ENCODE data around the gene IQCF6.
"Not testable (repeated sequence)": the region's sequence is repeated elsewhere in the genome, so short reads cannot be mapped to it uniquely, and the experiment has no call there.

IQCF6 gene

DNA sequence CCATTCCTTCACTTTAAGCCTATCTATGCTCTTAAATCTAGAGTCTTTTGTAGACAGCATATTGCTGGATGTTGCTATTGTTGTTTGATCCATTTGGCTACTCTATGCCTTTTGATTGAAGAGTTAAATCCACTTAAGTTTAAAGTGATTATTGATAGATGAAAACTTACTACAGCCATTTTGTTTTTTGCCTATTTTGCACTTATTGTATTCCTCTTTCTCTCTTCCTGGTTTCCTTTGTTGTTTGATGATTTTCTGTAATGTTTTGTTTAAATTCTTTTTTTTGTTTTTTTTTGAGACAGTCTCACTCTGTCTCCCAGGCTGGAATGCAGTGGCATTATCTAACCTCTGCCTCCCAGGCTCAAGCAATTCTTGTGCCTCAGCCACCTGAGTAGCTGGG lies 19.8 kb downstream of the IQCF6 start:
- in situ Hi-C loops (cut with HindIII; ENCODE audit: low pct_ligation_motif_present, low sequenced_read_pairs): no loop called here
- Histone ChIP-seq H3K27me3 (replicated peaks) (no peaks in the 10 kb centered on the region), H3K4me3 (ENCODE audit: low read depth, low read length) (no peak overlapping the region), H3K36me3 (replicated peaks) (no peaks in the 10 kb centered on the region), H3K27ac (no peak overlapping the region)
- no peak for DNase-seq
- TF ChIP-seq, protein P1, sequence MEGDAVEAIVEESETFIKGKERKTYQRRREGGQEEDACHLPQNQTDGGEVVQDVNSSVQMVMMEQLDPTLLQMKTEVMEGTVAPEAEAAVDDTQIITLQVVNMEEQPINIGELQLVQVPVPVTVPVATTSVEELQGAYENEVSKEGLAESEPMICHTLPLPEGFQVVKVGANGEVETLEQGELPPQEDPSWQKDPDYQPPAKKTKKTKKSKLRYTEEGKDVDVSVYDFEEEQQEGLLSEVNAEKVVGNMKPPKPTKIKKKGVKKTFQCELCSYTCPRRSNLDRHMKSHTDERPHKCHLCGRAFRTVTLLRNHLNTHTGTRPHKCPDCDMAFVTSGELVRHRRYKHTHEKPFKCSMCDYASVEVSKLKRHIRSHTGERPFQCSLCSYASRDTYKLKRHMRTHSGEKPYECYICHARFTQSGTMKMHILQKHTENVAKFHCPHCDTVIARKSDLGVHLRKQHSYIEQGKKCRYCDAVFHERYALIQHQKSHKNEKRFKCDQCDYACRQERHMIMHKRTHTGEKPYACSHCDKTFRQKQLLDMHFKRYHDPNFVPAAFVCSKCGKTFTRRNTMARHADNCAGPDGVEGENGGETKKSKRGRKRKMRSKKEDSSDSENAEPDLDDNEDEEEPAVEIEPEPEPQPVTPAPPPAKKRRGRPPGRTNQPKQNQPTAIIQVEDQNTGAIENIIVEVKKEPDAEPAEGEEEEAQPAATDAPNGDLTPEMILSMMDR (IDR thresholded peaks at IDR 0.05; ENCODE audit: low read depth, low read length, missing control alignments): no peak

DNA sequence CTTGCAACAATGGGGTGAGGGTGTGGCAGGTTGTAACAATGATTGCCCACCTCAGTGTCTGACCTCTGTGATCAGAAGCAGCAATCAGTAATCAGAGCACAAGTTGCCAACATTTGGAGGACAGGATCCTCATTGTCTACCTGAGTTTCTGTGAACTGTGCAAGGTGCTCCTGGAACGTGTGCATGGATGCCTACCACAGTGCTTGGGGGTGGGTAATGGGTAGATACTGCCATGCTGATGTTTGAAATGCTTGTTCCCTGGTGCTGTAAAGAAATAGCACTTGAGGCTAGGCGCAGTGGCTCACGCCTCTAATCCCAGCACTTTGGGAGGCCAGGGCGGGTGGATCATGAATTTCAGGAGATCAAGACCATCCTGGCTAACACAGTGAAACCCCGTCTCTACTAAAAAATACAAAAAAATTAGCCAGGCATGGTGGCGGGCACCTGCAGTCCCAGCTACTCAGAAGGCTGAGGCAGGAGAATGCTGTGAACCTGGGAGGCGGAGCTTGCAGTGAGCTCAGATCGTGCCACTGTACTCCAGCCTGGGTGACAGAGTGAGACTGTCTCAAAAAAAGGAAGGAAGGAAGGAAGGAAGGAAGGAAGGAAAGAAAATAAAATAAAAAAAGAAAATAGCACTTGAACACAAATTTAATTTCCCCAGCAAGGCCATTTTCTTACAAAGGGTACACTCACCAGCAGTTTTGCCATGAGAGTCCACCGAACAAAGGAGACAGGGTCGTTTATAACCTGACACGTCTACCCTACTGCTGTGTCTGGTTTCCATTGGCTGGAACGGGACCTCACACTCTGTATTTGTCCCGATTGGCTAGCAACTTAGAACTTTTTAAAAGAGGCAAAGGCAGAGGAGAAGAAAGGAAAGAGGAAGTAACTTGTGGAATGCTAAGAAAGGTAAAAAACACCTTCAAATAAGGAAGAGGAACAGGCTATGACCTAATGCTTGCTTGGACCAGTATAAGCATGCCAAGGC lies 25.0 kb downstream of the IQCF6 start:
- H3K4me3 ChIP-seq (ENCODE audit: low read depth, low read length); H3K27me3 ChIP-seq (replicated peaks); DNase-seq; H3K36me3 ChIP-seq (replicated peaks); in situ Hi-C loops (cut with HindIII; ENCODE audit: low pct_ligation_motif_present, low sequenced_read_pairs); H3K27ac ChIP-seq: not testable (repeated sequence)

DNA sequence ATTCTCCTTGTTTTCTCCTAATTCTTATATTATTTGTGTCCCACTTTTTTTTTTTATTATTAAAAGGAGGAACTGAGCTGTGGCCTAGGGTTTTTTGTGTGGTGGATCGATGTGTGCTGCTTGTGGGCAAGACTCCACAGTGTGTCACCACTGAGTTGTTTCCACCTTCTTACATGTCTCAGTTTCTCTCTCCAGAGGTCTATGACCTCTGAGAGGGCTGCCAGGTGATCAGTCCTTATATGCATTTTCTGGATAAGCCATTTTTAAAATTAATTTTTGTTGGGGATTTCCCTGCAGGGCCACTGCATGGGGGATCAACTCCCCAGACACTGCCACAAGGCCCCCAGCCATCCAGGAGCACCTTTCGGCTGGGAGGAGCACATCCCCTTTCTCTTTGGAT lies 27.8 kb downstream of the IQCF6 start:
- Histone ChIP-seq H3K36me3 (replicated peaks) (no peaks in the 10 kb centered on the region), H3K27ac (no peak overlapping the region), H3K27me3 (replicated peaks) (no peaks in the 10 kb centered on the region), H3K4me3 (ENCODE audit: low read depth, low read length) (no peak overlapping the region)
- TF ChIP-seq, protein P1 (IDR thresholded peaks at IDR 0.05; ENCODE audit: low read depth, low read length, missing control alignments): no peak
- no peak for DNase-seq
- in situ Hi-C loops (cut with HindIII; ENCODE audit: low pct_ligation_motif_present, low sequenced_read_pairs): no loop called here

DNA sequence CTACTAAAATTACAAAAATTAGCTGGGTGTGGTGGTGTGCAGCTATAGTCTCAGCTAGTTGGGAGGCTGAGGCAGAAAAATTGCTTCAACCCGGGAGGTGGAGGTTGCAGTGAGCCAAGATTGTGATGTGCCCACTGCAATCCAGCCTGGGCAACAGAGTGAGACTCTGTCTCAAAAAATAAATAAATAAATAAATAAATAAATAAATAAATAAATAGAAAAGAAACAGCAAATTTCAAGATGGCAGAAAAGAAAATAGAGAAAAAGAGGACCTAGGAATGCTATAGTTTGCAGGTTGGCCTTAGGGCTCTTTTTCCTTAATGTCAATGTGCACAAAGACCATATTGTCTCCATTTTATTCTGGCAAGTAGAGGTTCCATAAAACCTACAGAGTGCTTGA lies 28.2 kb downstream of the IQCF6 start:
- no peak for DNase-seq
- H3K27ac ChIP-seq: no peak overlapping the region
- no peaks in the 10 kb centered on the region for H3K27me3 ChIP-seq (replicated peaks)
- no peak overlapping the region for H3K4me3 ChIP-seq (ENCODE audit: low read depth, low read length)
- H3K36me3 ChIP-seq (replicated peaks): no peaks in the 10 kb centered on the region
- in situ Hi-C loops (cut with HindIII; ENCODE audit: low pct_ligation_motif_present, low sequenced_read_pairs): no loop called here
- TF ChIP-seq, protein P1 (IDR thresholded peaks at IDR 0.05; ENCODE audit: low read depth, low read length, missing control alignments): no peak

DNA sequence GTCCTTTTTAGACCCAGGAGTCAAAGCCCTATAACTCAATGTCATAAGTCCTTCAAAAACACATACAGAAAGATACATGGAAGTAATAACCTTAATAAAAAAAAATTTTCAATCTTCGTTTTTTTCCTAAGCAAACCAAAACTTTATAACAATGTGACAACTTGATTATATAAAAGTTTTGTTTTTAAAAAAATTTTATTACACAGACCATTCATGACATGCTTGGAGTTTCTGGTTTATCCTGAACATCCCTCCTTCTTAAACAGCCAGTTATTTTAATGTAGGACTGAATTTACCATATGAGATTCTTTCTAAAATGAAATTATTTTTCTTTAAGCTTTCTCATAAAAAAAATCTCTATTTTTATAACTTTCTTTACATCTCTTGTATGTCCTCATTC lies 30.7 kb downstream of the IQCF6 start:
- Histone ChIP-seq H3K4me3 (ENCODE audit: low read depth, low read length) (no peak overlapping the region), H3K27ac (no peak overlapping the region)

DNA sequence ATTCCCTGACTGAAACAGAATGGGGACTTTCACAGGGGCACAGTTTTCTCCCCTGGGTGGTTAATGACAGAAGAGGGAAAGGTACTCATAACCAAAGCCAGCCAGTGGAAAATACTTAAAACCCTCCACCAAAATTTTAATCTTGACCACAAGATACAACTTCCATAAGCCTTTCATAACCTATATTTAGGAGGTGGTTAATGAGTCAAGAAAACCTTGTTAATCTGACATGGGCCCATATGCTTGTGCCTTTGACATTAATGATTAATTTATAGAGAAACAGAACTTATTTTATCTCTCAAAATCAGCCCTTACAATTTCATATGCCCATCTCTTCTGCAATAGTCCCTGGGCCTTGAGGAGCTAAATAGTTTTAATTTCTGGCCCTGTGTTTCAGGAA lies 31.2 kb downstream of the IQCF6 start:
- in situ Hi-C loops (cut with HindIII; ENCODE audit: low pct_ligation_motif_present, low sequenced_read_pairs): no loop called here
- TF ChIP-seq, protein P1 (IDR thresholded peaks at IDR 0.05; ENCODE audit: low read depth, low read length, missing control alignments): no peak
- H3K36me3 ChIP-seq (replicated peaks): no peaks in the 10 kb centered on the region
- no peak overlapping the region for H3K4me3 ChIP-seq (ENCODE audit: low read depth, low read length)
- no peak for DNase-seq
- no peak overlapping the region for H3K27ac ChIP-seq
- no peaks in the 10 kb centered on the region for H3K27me3 ChIP-seq (replicated peaks)

More for the DNA sequence above, 30.7 kb downstream of the IQCF6 start:
- TF ChIP-seq, protein P1 (IDR thresholded peaks at IDR 0.05; ENCODE audit: low read depth, low read length, missing control alignments): no peak
- in situ Hi-C loops (cut with HindIII; ENCODE audit: low pct_ligation_motif_present, low sequenced_read_pairs): no loop called here
- no peaks in the 10 kb centered on the region for H3K36me3 ChIP-seq (replicated peaks)
- no peak for DNase-seq
- H3K27me3 ChIP-seq (replicated peaks): no peaks in the 10 kb centered on the region

DNA sequence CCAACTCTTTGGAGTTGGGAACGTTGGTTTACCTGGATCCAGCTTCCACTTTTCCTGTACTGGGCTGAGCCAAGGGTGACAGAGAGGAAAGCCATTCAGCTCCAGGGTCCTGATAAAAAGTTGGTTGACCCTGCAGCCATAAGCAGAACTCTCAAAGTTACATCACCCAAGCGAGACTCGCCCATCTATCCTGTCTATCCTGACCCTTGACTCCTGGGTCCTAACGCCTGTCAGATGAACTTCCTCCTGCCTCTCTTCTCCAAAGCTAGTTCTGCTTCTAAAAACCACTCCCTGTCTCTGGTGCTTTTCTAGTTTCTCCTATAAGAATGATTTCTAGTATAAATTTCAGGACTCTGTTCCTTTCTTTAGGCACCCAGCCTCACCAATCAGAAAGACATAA lies 36.1 kb downstream of the IQCF6 start:
- H3K27me3 ChIP-seq (replicated peaks); DNase-seq; in situ Hi-C loops (cut with HindIII; ENCODE audit: low pct_ligation_motif_present, low sequenced_read_pairs); H3K4me3 ChIP-seq (ENCODE audit: low read depth, low read length); H3K27ac ChIP-seq; H3K36me3 ChIP-seq (replicated peaks): not testable (repeated sequence)

DNA sequence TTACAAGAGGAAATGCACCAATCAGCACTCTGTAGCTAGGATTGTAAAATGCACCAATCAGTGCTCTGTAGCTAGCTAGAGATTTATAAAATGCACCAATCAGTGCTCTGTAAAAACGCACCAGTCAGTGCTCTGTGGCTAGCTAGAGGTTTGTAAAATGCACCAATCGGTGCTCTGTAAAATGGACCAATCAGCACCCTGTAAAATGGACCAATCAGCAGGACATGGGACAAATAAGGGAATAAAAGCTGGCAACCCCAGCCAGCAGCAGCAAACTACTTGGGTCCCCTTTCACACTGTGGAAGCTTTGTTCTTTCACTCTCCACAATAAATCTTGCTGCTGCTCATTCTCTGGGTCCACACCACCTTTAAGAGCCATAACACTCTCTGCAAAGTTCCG lies 36.7 kb downstream of the IQCF6 start:
- H3K27me3 ChIP-seq (replicated peaks); H3K36me3 ChIP-seq (replicated peaks); in situ Hi-C loops (cut with HindIII; ENCODE audit: low pct_ligation_motif_present, low sequenced_read_pairs); H3K27ac ChIP-seq; H3K4me3 ChIP-seq (ENCODE audit: low read depth, low read length); DNase-seq: not testable (repeated sequence)

Data from brain microvascular endothelial cell (primary cell).